Suprapubic skin (tissue), 4 donors: ENCODE results near the gene PLXNB3. TPM values are rescaled to one million over a fixed set of nuclear protein-coding genes. Genes with fewer than 3 reads are reported as not detected.

Experiments
- DNase-seq, 2 donors: peaks; one replicate each; pipeline ENCODE4 v3.0.0-alpha.2; 2019; ENCODE audit warnings: low spot score in 2 of 2
- H3K27ac ChIP-seq: fragments of 200-600 bp; sonication (generic); one replicate; pipeline ENCODE4 v1.5.1; 2019
- H3K27me3 ChIP-seq: fragments of 200-600 bp; sonication (generic); one replicate; pipeline ENCODE4 v1.5.1; 2019
- H3K36me3 ChIP-seq: fragments of 200-600 bp; sonication (generic); one replicate; pipeline ENCODE4 v1.5.1; 2019
- H3K4me1 ChIP-seq: fragments of 200-600 bp; sonication (generic); one replicate; pipeline ENCODE4 v1.5.1; 2019
- H3K4me3 ChIP-seq: fragments of 200-600 bp; sonication (generic); one replicate; pipeline ENCODE4 v1.5.1; 2019; ENCODE audit warnings: mild to moderate bottlenecking
- H3K9me3 ChIP-seq: fragments of 200-600 bp; sonication (generic); one replicate; pipeline ENCODE4 v1.5.1; 2019
- EP300 ChIP-seq: sonication (generic); formaldehyde crosslinking; IDR thresholded peaks from one replicate; pipeline ENCODE4 v1.6.1; 2017; ENCODE audit warnings: antibody characterized with exemption
- POLR2A ChIP-seq, 2 donors: fragments of 450-650 bp; IDR thresholded peaks; one replicate each; pipeline ENCODE4 v1.6.1; 2017; ENCODE audit warnings: antibody characterized with exemption in 2 of 2, mild to moderate bottlenecking in 2 of 2, moderate library complexity in 2 of 2
- POLR2AphosphoS5 ChIP-seq, 3 donors: sonication (generic); formaldehyde crosslinking; IDR thresholded peaks; one replicate each; pipeline ENCODE4 v1.6.1; 2017; ENCODE audit warnings: antibody characterized with exemption in 3 of 3
- WGBS: methylation state at CpG from one replicate; pipeline ENCODE4 v1.1.5; 2018; 5-methylcytosine and 5-hydroxymethylcytosine counted together
- total RNA-seq, 4 donors: library from RNA; depleted of rRNA; stranded (reverse); fragments of >200 nt; gene quantifications; one replicate each; pipeline ENCODE4 v1.1.0, GENCODE V29; 2016
- TF ChIP-seq, protein P1 (sequence below), 2 donors: fragments of 200-600 bp in 1 of 2; fragments of 450-650 bp in 1 of 2; sonication (generic) in 1 of 2; IDR thresholded peaks; one replicate each; pipeline ENCODE4 v1.5.1; 2016 to 2019; ENCODE audit warnings: antibody characterized with exemption in 2 of 2, mild to moderate bottlenecking in 1 of 2, moderate library complexity in 1 of 2

Gene PLXNB3
- total RNA-seq, 4 donors from 2014 or later: 13.5 to 23.9 (median 19.8) TPM

DNA sequence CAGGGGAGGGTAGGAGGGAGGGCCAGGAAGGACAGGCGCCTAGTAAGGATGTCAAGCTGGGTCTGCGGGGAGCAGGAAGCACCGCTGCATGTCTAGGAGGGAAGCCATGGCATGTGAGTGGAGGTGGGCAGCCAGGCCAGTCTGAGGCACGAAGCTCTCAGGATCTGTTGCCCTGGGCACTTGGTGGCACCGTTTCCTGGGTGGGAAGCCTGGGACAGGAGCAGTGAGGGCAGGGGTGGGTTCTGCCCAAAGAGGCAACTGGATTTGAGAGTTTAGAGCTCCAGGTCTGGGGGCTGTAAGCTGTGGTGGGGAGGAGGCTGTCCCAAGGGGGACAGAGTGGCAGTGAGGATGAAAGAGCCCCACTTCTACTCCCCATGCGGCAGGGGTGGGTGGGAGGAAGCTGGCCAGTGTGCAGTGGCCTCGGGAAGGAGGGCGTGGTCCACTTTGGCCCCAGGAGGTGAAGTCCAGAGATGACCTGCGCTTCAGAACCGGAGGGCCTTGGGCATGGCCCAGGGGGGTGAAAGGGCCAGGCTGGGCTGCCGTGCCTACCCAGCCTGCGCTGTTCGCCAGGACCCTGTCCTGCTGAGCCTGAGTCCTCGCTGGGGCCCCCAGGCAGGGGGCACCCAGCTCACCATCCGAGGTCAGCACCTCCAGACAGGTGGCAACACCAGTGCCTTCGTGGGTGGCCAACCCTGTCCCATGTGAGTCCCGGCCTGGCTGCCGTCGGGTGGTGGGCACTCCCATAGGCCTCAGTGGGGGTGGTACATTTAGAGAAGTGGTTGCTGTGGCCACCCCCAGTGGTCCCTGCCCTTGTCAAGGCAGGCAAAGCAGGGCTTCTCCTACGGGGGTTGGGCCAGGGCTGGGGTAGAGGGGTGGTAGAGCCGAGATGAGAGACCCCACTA is 8.5 kb downstream of the PLXNB3 start:
- Histone ChIP-seq H3K9me3 (no peaks in the 10 kb centered on the region), H3K4me1 (no peaks in the 10 kb centered on the region), H3K4me3 (no peak overlapping the region), H3K36me3 (no peaks in the 10 kb centered on the region), H3K27ac (no peak overlapping the region), H3K27me3 (no peaks in the 10 kb centered on the region)
- TF ChIP-seq POLR2AphosphoS5 (IDR thresholded peaks at IDR 0.05): no peak
- TF ChIP-seq EP300: no peak
- no peak for TF ChIP-seq POLR2A (IDR thresholded peaks at IDR 0.05)
- TF ChIP-seq, protein P1, sequence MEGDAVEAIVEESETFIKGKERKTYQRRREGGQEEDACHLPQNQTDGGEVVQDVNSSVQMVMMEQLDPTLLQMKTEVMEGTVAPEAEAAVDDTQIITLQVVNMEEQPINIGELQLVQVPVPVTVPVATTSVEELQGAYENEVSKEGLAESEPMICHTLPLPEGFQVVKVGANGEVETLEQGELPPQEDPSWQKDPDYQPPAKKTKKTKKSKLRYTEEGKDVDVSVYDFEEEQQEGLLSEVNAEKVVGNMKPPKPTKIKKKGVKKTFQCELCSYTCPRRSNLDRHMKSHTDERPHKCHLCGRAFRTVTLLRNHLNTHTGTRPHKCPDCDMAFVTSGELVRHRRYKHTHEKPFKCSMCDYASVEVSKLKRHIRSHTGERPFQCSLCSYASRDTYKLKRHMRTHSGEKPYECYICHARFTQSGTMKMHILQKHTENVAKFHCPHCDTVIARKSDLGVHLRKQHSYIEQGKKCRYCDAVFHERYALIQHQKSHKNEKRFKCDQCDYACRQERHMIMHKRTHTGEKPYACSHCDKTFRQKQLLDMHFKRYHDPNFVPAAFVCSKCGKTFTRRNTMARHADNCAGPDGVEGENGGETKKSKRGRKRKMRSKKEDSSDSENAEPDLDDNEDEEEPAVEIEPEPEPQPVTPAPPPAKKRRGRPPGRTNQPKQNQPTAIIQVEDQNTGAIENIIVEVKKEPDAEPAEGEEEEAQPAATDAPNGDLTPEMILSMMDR (IDR thresholded peaks at IDR 0.05): no peak
- no peak for DNase-seq
- 84% methylated on average over 4 of the region's 21 CpGs for WGBS

DNA sequence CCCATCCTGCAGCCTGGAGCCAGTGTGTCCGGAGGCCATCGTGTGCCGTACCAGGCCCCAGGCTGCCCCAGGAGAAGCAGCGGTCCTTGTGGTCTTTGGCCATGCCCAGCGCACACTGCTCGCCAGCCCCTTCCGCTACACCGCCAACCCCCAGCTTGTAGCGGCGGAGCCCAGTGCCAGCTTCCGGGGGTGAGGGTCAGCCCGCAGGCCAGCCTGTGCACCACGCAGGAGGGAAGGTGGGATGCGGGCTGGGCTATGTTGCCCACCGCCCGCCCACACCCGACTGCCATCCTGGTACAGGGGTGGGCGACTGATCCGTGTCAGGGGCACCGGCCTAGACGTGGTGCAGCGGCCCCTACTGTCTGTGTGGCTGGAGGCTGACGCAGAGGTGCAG is 9.2 kb downstream of the PLXNB3 start:
- TF ChIP-seq, protein P1 (IDR thresholded peaks at IDR 0.05): no peak
- TF ChIP-seq POLR2A (IDR thresholded peaks at IDR 0.05) (no peak), EP300 (no peak), POLR2AphosphoS5 (IDR thresholded peaks at IDR 0.05) (no peak)
- Histone ChIP-seq H3K27me3 (no peaks in the 10 kb centered on the region), H3K4me1 (no peaks in the 10 kb centered on the region), H3K4me3 (no peak overlapping the region), H3K36me3 (no peaks in the 10 kb centered on the region), H3K9me3 (no peaks in the 10 kb centered on the region), H3K27ac (no peak overlapping the region)
- no CpG with 5 or more reads among the region's 23 CpGs for WGBS
- DNase-seq: no peak

DNA sequence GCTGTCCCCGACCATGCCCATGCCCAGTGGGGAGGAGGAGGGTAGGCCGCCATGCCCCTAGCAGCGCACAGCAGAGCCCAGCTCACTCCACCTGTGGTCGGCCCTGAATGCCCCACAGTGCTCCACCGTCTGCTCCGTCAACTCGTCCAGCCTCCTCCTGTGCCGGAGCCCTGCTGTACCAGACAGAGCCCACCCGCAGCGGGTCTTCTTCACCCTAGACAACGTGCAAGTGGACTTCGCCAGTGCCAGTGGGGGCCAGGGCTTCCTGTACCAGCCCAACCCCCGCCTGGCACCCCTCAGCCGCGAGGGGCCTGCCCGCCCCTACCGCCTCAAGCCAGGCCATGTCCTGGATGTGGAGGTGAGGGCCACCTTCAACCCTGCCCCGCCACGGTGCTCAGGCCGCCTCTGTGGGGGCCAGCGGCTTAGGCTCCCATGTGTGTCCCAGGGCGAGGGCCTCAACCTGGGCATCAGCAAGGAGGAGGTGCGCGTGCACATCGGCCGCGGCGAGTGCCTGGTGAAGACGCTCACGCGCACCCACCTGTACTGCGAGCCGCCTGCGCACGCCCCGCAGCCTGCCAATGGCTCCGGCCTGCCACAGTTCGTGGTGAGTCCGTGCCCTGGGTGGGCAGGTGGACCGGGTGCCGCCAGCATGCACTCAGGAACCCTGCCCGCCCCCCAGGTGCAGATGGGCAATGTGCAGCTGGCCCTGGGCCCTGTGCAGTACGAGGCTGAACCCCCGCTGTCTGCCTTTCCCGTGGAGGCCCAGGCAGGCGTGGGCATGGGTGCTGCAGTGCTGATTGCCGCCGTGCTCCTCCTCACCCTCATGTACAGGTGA is 9.9 kb downstream of the PLXNB3 start:
- Histone ChIP-seq H3K9me3 (no peaks in the 10 kb centered on the region), H3K27ac (no peak overlapping the region), H3K27me3 (no peaks in the 10 kb centered on the region), H3K36me3 (no peaks in the 10 kb centered on the region), H3K4me1 (peaks cover 4% of the 10 kb centered on the region), H3K4me3 (no peak overlapping the region)
- 89% methylated on average over 10 of the region's 48 CpGs for WGBS
- DNase-seq: no peak
- TF ChIP-seq, protein P1 (IDR thresholded peaks at IDR 0.05): no peak
- TF ChIP-seq POLR2AphosphoS5 (IDR thresholded peaks at IDR 0.05) (no peak), POLR2A (IDR thresholded peaks at IDR 0.05) (no peak), EP300 (no peak)

DNA sequence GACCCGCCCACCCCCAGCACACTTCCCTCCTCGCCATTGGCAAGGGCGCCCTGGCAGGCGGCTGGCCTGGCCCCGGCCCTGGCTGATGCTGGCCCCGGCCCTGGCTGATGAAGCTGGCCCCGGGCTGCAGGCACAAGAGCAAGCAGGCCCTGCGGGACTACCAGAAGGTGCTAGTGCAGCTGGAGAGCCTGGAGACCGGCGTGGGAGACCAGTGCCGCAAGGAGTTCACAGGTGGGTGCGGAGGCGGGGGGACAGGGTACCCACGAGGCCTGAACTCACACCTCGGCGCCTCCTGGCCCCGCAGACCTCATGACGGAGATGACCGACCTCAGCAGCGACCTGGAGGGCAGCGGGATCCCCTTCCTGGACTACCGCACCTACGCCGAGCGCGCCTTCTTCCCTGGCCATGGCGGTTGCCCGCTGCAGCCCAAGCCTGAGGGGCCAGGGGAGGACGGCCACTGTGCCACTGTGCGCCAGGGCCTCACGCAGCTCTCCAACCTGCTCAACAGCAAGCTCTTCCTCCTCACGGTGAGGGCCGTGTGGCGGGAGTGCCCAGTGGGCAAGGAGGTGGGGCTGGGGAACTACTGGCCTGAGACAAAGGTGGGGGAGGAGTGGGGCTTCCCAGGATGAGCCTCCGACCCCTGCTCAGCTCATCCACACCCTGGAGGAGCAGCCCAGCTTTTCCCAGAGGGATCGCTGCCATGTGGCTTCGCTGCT is 10.7 kb downstream of the PLXNB3 start:
- H3K9me3 ChIP-seq: no peaks in the 10 kb centered on the region
- 92% methylated on average over 24 of the region's 37 CpGs for WGBS
- TF ChIP-seq EP300 (no peak), POLR2AphosphoS5 (IDR thresholded peaks at IDR 0.05) (no peak), POLR2A (IDR thresholded peaks at IDR 0.05) (no peak)
- TF ChIP-seq, protein P1 (IDR thresholded peaks at IDR 0.05): no peak

More for the DNA sequence above, 10.7 kb downstream of the PLXNB3 start:
- peaks cover 4% of the 10 kb centered on the region for H3K4me1 ChIP-seq
- no peak overlapping the region for H3K27ac ChIP-seq
- H3K36me3 ChIP-seq: no peaks in the 10 kb centered on the region
- DNase-seq: no peak
- H3K4me3 ChIP-seq: no peak overlapping the region
- no peaks in the 10 kb centered on the region for H3K27me3 ChIP-seq
